OCI-LY1 (cell line): ENCODE data around the gene SELPLG.

ENCODE experiments used
- CTCF ChIP-seq: fragments of 200-600 bp; sonication (generic), shearing (Covaris generic); IDR thresholded peaks from 2 replicates; pipeline ENCODE4 v1.5.1; 2017; ENCODE audit warnings: mild to moderate bottlenecking, antibody characterized with exemption, low read length, moderate library complexity, mixed read lengths
- EZH2 ChIP-seq: fragments of 200-600 bp; sonication (generic), shearing (Covaris generic); IDR thresholded peaks from 2 replicates; pipeline ENCODE4 v1.8.0; 2017; ENCODE audit warnings: borderline replicate concordance, mixed run types, mild to moderate bottlenecking, antibody characterized with exemption, low read length, moderate library complexity, mixed read lengths

DNA sequence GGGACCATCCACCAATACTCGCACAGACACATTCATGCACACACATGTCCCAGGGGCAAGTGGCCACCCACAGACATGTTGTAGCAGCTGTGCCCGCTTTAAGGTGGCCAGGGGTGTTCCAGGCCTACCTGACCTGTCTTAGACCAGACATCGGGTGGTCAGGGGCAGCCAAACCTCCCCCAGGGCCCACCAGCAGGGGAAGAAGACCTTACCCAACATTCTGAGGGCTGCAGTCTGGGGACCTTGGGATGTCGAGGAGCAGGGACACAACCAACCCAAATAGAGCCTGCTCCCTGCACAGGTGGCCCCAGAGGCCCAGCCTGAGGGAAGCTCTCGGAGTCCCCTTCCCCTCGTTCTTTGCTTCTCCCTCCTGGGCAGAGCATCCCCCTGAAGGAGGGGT, 34.2 kb downstream of the SELPLG start:
- no peak for TF ChIP-seq CTCF
- no peak for TF ChIP-seq EZH2
